HFFc6 (cell line): ENCODE results near the gene INPP4A. TPM values are rescaled to one million over a fixed set of nuclear protein-coding genes. Genes with fewer than 3 reads are reported as not detected.
A peak's percentile ranks its signal among the peaks of the same experiment; 100 is the strongest.

ENCODE experiments used
- DNase-seq: peaks from one replicate; pipeline ENCODE4 v3.0.0-alpha.2; 2018
- H3K27ac Mint-ChIP-seq: 2 replicates; pipeline ENCODE4 v1.8.0; 2020; ENCODE audit warnings: mild to moderate bottlenecking, mixed read lengths
- H3K27me3 Mint-ChIP-seq: 2 replicates; pipeline ENCODE4 v1.8.0; 2021; ENCODE audit warnings: mild to moderate bottlenecking, moderate library complexity, mixed read lengths; ENCODE audit not compliant: insufficient read depth
- H3K36me3 Mint-ChIP-seq: 2 replicates; pipeline ENCODE4 v1.8.0; 2021; ENCODE audit warnings: low read depth, mixed read lengths
- H3K4me1 Mint-ChIP-seq: 2 replicates; pipeline ENCODE4 v1.8.0; 2020; ENCODE audit warnings: low read depth, mixed read lengths
- H3K4me3 Mint-ChIP-seq: 2 replicates; pipeline ENCODE4 v1.8.0; 2020; ENCODE audit warnings: mild to moderate bottlenecking, moderate library complexity, mixed read lengths
- H3K9me3 Mint-ChIP-seq: 2 replicates; pipeline ENCODE4 v1.8.0; 2020; ENCODE audit warnings: mild to moderate bottlenecking, mixed read lengths
- CTCF ChIP-seq: fragments of 200-600 bp; sonication (generic); IDR thresholded peaks from 2 replicates; pipeline ENCODE4 v1.5.0; 2021; ENCODE audit warnings: antibody characterized with exemption, mild to moderate bottlenecking
- total RNA-seq, 6 experiments: library from RNA; stranded (reverse); fragmentation: NEBNext Ultra II Directional; extraction: Animal tissue kit (Norgen Biotek cat#: 25700); gene quantifications; 2 replicates in 1 of 6; 3 replicates in 5 of 6; pipeline ENCODE4 v1.2.3, GENCODE V29; 2021

INPP4A gene
- total RNA-seq, 6 experiments from 2014 or later: 15.8 to 19.4 (median 18.2) TPM

- Mint-ChIP-seq H3K36me3 (peaks cover 22% of the 10 kb centered on the region), H3K4me1 (peaks cover 30% of the 10 kb centered on the region), H3K27ac (no peak overlapping the region), H3K27me3 (peaks cover 2% of the 10 kb centered on the region; the same call in 1 of the 2 replicates), H3K9me3 (no peaks in the 10 kb centered on the region), H3K4me3 (no peak overlapping the region)
- no peak for TF ChIP-seq CTCF
- no peak for DNase-seq
Observed at GRCh38 chr2:98548920-98549818, 104.5 kb downstream of the INPP4A start.

DNA sequence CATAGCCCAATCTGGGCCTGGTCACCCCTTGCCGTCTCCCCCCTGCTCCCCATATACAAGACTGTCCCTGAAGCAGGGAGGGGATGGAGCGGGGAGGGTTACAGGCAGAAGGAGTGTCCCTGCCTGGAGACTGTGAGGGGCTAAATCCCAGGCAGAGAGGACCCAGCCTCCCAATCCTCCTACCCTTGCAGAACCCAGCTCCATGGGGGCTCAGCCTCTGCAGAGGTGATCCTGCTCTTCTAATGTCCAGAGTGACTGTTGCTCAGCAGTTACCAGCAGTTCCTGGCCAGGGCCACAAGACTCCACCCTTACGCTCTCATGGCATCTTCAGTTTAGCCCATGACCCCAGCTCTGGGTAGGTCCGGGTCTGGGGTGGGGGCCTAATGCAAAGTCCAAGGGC, 105.5 kb downstream of the INPP4A start:
- TF ChIP-seq CTCF: no peak
- no peak overlapping the region for H3K27ac Mint-ChIP-seq
- H3K9me3 Mint-ChIP-seq: no peaks in the 10 kb centered on the region
- no peak overlapping the region for H3K4me3 Mint-ChIP-seq
- H3K36me3 Mint-ChIP-seq: peaks cover 22% of the 10 kb centered on the region
- DNase-seq: no peak
- peaks cover 30% of the 10 kb centered on the region for H3K4me1 Mint-ChIP-seq
- peaks cover 2% of the 10 kb centered on the region; the same call in 1 of the 2 replicates for H3K27me3 Mint-ChIP-seq

DNA sequence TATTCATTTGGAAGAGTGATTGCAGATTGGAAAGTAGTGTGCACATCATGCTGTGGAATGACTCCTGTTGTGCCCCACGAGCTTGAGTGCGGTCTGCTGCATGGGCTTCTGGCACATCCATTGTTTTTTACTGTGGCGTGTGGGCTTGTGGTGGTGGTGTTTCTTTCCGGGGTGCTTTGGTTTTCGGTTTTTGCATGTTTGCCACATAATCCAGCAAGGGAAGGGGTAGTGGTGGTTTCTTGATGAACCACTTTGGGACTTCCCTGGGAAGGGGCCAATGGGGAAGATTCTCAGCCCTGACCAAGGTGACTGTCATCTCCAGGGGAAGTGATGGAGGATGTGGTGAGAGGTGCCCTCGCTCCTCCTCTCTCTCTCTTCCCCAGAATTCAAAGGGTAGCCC, 106.7 kb downstream of the INPP4A start:
- TF ChIP-seq CTCF: no peak
- no peak overlapping the region for H3K27ac Mint-ChIP-seq
- H3K9me3 Mint-ChIP-seq: no peaks in the 10 kb centered on the region
- peaks cover 30% of the 10 kb centered on the region for H3K4me1 Mint-ChIP-seq
- no peak overlapping the region for H3K4me3 Mint-ChIP-seq
- H3K36me3 Mint-ChIP-seq: peaks cover 22% of the 10 kb centered on the region
- peaks cover 2% of the 10 kb centered on the region; the same call in 1 of the 2 replicates for H3K27me3 Mint-ChIP-seq
- no peak for DNase-seq

GRCh38 chr2:98552499-98553179, 108.0 kb downstream of the INPP4A start:
- Mint-ChIP-seq H3K4me1 (peaks cover 21% of the 10 kb centered on the region), H3K27me3 (peaks cover 2% of the 10 kb centered on the region; the same call in 1 of the 2 replicates), H3K36me3 (peaks cover 15% of the 10 kb centered on the region), H3K4me3 (no peak overlapping the region), H3K9me3 (no peaks in the 10 kb centered on the region), H3K27ac (peak overlapping the region; percentile 72)
- peak; percentile 87 for DNase-seq
- TF ChIP-seq CTCF: no peak

DNA sequence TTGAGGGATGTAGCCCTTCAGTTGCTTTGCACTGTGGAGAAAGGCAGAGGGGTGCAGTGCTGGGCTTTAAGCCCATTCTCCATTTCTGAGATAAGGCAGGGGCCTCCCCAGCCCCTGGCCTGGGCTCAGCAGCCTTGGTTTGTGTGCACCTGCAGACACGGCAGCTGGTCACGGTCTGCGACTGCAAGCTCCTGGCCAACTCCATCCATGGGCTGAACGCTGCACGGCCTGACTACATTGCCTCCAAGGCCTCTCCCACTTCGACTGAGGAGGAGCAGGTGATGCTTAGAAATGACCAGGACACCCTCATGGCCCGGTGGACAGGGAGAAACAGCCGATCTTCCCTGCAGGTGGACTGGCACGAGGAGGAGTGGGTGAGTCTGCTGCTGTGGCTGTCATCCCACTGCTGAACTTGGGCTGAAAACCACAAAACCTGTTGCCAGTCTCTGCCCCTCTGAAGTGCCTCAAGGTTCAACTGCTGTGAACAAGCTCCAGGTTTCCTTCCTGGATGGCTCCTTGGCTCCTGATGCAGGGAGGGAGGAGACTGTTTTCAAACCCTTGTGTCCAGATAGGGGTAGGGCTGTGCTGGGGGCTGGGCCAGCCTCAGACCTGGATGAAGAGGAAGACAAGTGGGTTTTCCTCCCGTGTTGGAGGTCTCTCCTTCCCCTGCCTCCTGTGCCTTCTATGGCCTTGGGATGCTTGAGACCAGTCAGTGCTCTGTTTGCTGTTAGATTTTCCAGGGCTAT, 109.6 kb downstream of the INPP4A start:
- Mint-ChIP-seq H3K36me3 (peaks cover 18% of the 10 kb centered on the region), H3K27ac (no peak overlapping the region), H3K9me3 (no peaks in the 10 kb centered on the region), H3K27me3 (peaks cover 2% of the 10 kb centered on the region; the same call in 1 of the 2 replicates), H3K4me1 (peaks cover 30% of the 10 kb centered on the region), H3K4me3 (no peak overlapping the region)
- TF ChIP-seq CTCF: no peak
- DNase-seq: no peak
